Hepatocyte (in vitro differentiated cells): ENCODE data around the gene PRSS21. TPM values are rescaled to one million over a fixed set of nuclear protein-coding genes. Genes with fewer than 3 reads are reported as not detected.

Source experiments
- DNase-seq: peaks from one replicate; pipeline ENCODE4 v3.0.0-alpha.2; 2016; ENCODE audit warnings: low spot score
- H2AFZ ChIP-seq: fragments of 200-600 bp; sonication (generic); 2 replicates; pipeline ENCODE4 v1.6.0; 2016; ENCODE audit warnings: antibody characterized with exemption, mild to moderate bottlenecking
- H3K27ac ChIP-seq: fragments of 200-600 bp; sonication (generic); 2 replicates; pipeline ENCODE4 v1.5.1; 2016; ENCODE audit warnings: mild to moderate bottlenecking
- H3K27me3 ChIP-seq: fragments of 200-600 bp; sonication (generic); 2 replicates; pipeline ENCODE4 v1.6.1; 2016
- H3K36me3 ChIP-seq: fragments of 200-600 bp; sonication (generic); replicated peaks from 2 replicates; pipeline ENCODE4 v1.5.1; 2016; ENCODE audit warnings: low read depth; ENCODE audit not compliant: insufficient read depth
- H3K4me1 ChIP-seq: fragments of 200-600 bp; sonication (generic); 2 replicates; pipeline ENCODE4 v1.5.1; 2016; ENCODE audit warnings: mild to moderate bottlenecking, moderate library complexity; ENCODE audit not compliant: insufficient read depth
- H3K4me2 ChIP-seq: fragments of 200-600 bp; sonication (generic); 2 replicates; pipeline ENCODE4 v1.6.0; 2016
- H3K4me3 ChIP-seq: fragments of 200-600 bp; sonication (generic); 2 replicates; pipeline ENCODE4 v1.5.1; 2016; ENCODE audit warnings: mild to moderate bottlenecking
- H3K79me2 ChIP-seq: fragments of 200-600 bp; sonication (generic); 2 replicates; pipeline ENCODE4 v1.6.0; 2017; ENCODE audit warnings: mild to moderate bottlenecking
- H3K9me2 ChIP-seq: fragments of 200-600 bp; sonication (generic); replicated peaks from 2 replicates; pipeline ENCODE4 v1.6.0; 2017; ENCODE audit warnings: mild to moderate bottlenecking; ENCODE audit not compliant: insufficient read depth
- H3K9me3 ChIP-seq: fragments of 200-600 bp; sonication (generic); 2 replicates; pipeline ENCODE4 v1.5.1; 2016; ENCODE audit warnings: low read depth, mild to moderate bottlenecking
- H4K20me1 ChIP-seq: fragments of 200-600 bp; sonication (generic); 2 replicates; pipeline ENCODE4 v1.6.0; 2016; ENCODE audit warnings: mild to moderate bottlenecking; ENCODE audit not compliant: insufficient read depth, poor library complexity, severe bottlenecking
- CTCF ChIP-seq: fragments of 200-600 bp; sonication (generic); IDR thresholded peaks from 2 replicates; pipeline ENCODE4 v1.5.1; 2016; ENCODE audit warnings: antibody characterized with exemption, mild to moderate bottlenecking; ENCODE audit not compliant: poor library complexity
- EZH2 ChIP-seq: fragments of 200-600 bp; sonication (generic); IDR thresholded peaks from 2 replicates; pipeline ENCODE4 v1.6.1; 2016; ENCODE audit warnings: antibody characterized with exemption, mild to moderate bottlenecking, borderline replicate concordance
- EZH2phosphoT487 ChIP-seq: fragments of 200-600 bp; sonication (generic); IDR thresholded peaks from one replicate; pipeline ENCODE4 v1.6.1; 2018; ENCODE audit warnings: antibody characterized with exemption, mild to moderate bottlenecking, low read depth, moderate library complexity; ENCODE audit not compliant: unreplicated experiment, severe bottlenecking
- WGBS: methylation state at CpG from one replicate; pipeline ENCODE4 v1.1.6; 2016; ENCODE audit warnings: low lambda C conversion rate; ENCODE audit errors: missing lambda C conversion rate; 5-methylcytosine and 5-hydroxymethylcytosine counted together
- polyA plus RNA-seq: library from polyadenylated mRNA; unstranded; fragments of >200 nt; fragmentation: Nextera tagmentation; extraction: Ambion mirVana; gene quantifications from 2 replicates; pipeline ENCODE4 v1.2.1, GENCODE V29; 2016
- total RNA-seq: library from RNA; depleted of rRNA; stranded (reverse); fragments of >200 nt; gene quantifications from 2 replicates; pipeline ENCODE4 v1.2.3, GENCODE V29; 2014

Gene PRSS21
- total and polyA plus RNA-seq, 2 experiments from 2014 or later = not detected

GRCh38 chr16:2852731-2853507 lies 35.9 kb downstream of the PRSS21 start:
- Histone ChIP-seq H3K36me3 (no peaks in the 10 kb centered on the region), H3K4me3 (no peak overlapping the region), H4K20me1 (no peaks in the 10 kb centered on the region), H3K4me2 (no peak overlapping the region), H3K9me3 (no peaks in the 10 kb centered on the region), H3K27me3 (no peaks in the 10 kb centered on the region), H3K4me1 (no peaks in the 10 kb centered on the region), H2AFZ (no peak overlapping the region), H3K9me2 (no peaks in the 10 kb centered on the region), H3K79me2 (peaks cover 6% of the 10 kb centered on the region), H3K27ac (no peak overlapping the region)
- no peak for DNase-seq
- TF ChIP-seq EZH2phosphoT487 (no peak), EZH2 (no peak), CTCF (no peak)
- WGBS = 93% methylated on average over 44 of the region's 56 CpGs

GRCh38 chr16:2853531-2854073 lies 36.6 kb downstream of the PRSS21 start:
- Histone ChIP-seq H3K79me2 (peaks cover 6% of the 10 kb centered on the region), H3K36me3 (no peaks in the 10 kb centered on the region), H3K27me3 (no peaks in the 10 kb centered on the region), H2AFZ (no peak overlapping the region), H3K4me2 (no peak overlapping the region), H3K9me2 (no peaks in the 10 kb centered on the region), H3K4me1 (no peaks in the 10 kb centered on the region), H4K20me1 (no peaks in the 10 kb centered on the region), H3K4me3 (no peak overlapping the region), H3K27ac (no peak overlapping the region), H3K9me3 (no peaks in the 10 kb centered on the region)
- TF ChIP-seq EZH2phosphoT487 = no peak
- no peak for TF ChIP-seq EZH2
- no peak for TF ChIP-seq CTCF
- no peak for DNase-seq
- WGBS = 93% methylated on average over 15 of the region's 18 CpGs

- no peak for DNase-seq
- Histone ChIP-seq H3K27ac (no peak overlapping the region), H3K4me1 (no peaks in the 10 kb centered on the region), H4K20me1 (no peaks in the 10 kb centered on the region), H3K27me3 (no peaks in the 10 kb centered on the region), H3K36me3 (no peaks in the 10 kb centered on the region), H3K4me2 (no peak overlapping the region), H3K9me2 (no peaks in the 10 kb centered on the region), H3K4me3 (no peak overlapping the region), H3K79me2 (peaks cover 6% of the 10 kb centered on the region), H2AFZ (no peak overlapping the region), H3K9me3 (no peaks in the 10 kb centered on the region)
- 77% methylated on average over 5 of the region's 5 CpGs for WGBS
- TF ChIP-seq CTCF (peak; percentile 43), EZH2phosphoT487 (no peak)
These were observed 37.8 kb downstream of the PRSS21 start for GRCh38 chr16:2854700-2855309.
